GM23248 (cell line): ENCODE results near the gene TDO2.

Source experiments
- EZH2 ChIP-seq: fragments of 200-600 bp; sonication (generic); IDR thresholded peaks from 2 replicates; pipeline ENCODE4 v1.6.1; 2018; ENCODE audit warnings: antibody characterized with exemption, mild to moderate bottlenecking; ENCODE audit not compliant: insufficient read depth, poor library complexity, severe bottlenecking
- EZH2phosphoT487 ChIP-seq: fragments of 200-600 bp; sonication (generic); IDR thresholded peaks from 2 replicates; pipeline ENCODE4 v1.6.1; 2018; ENCODE audit warnings: antibody characterized with exemption, moderate library complexity, mild to moderate bottlenecking, low read depth; ENCODE audit not compliant: insufficient read depth

DNA sequence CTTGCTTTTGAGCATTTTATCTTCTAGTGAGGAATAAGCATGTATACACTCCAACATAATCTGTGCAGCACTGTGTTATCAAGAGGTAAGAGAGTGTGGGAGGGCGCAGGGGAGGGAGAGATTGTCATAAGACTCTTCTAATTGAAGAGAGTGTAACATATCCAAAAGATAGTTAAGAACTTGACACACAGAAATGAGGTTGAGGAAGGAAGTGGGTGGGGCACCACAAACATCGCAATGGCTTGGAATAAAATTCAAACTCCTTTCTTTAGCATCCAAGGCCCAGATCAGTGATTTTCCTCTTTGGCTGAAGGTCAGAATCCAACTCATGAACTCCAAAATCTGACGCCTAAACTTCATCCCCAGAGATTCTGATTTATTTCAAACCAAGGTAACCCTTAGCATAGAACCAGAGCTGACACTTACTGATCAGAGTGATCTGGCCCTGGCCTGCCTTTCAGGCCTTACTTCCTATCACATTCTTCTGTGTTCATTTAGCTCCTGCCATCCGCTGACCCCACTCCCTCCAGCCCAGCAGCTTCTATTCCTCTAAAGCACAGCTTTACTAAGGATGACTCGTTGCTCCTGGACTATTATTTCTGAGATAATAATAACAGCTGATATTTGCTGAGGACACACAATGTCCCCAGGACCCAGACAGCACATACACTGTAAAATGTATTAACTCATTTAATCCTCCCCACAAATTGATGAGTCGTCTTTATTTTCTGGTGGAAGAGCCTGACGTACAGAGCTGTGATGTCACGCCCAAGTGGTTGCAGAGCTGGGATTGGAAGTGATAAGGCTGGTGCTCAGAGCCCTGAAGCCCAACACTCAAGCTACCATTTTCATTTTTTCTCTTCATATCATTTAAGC is 60.8 kb downstream of the TDO2 start:
- TF ChIP-seq EZH2 (no peak), EZH2phosphoT487 (no peak)
